Central memory CD8-positive, alpha-beta T cell (primary cell): ENCODE measurements around the gene SELENON.

Experiments used
- ATAC-seq: fragments of 150-1000 bp; cut with Tn5 transposase; replicated peaks from 2 replicates; pipeline ENCODE4 v1.10.0; 2022; ENCODE audit warnings: mild to moderate bottlenecking, moderate FRiP score, moderate number of reproducible peaks; ENCODE audit not compliant: poor library complexity, severe bottlenecking; ENCODE audit errors: extremely low read depth
- DNase-seq, 2 donors: peaks; one replicate each; pipeline ENCODE4 v3.0.0; 2021; ENCODE audit warnings: low spot score in 2 of 2
- H3K27ac Mint-ChIP-seq: one replicate; pipeline ENCODE4 v1.8.0; 2022; ENCODE audit warnings: low read depth, mild to moderate bottlenecking, moderate library complexity, mixed read lengths
- H3K27me3 Mint-ChIP-seq: one replicate; pipeline ENCODE4 v1.8.0; 2022; ENCODE audit warnings: mixed read lengths
- H3K36me3 Mint-ChIP-seq: one replicate; pipeline ENCODE4 v1.8.0; 2022; ENCODE audit warnings: mild to moderate bottlenecking, moderate library complexity, mixed read lengths; ENCODE audit not compliant: insufficient read depth
- H3K4me1 Mint-ChIP-seq: one replicate; pipeline ENCODE4 v1.8.0; 2022; ENCODE audit warnings: mixed read lengths
- H3K4me3 Mint-ChIP-seq: one replicate; pipeline ENCODE4 v1.8.0; 2022; ENCODE audit warnings: mild to moderate bottlenecking, moderate library complexity, mixed read lengths
- H3K9me3 Mint-ChIP-seq: one replicate; pipeline ENCODE4 v1.8.0; 2022; ENCODE audit warnings: mixed read lengths

The SELENON gene

GRCh38 chr1:25765136-25765922 is 34.7 kb upstream of the SELENON start:
- Mint-ChIP-seq H3K36me3 (peaks cover 1% of the 10 kb centered on the region), H3K4me1 (peaks cover 4% of the 10 kb centered on the region), H3K9me3 (no peaks in the 10 kb centered on the region), H3K27ac (no peak overlapping the region), H3K4me3 (no peak overlapping the region), H3K27me3 (no peaks in the 10 kb centered on the region)
- ATAC-seq (no peak), DNase-seq (no peak)

GRCh38 chr1:25765923-25766589 is 33.9 kb upstream of the SELENON start:
- no peak overlapping the region for H3K27ac Mint-ChIP-seq
- no peak overlapping the region for H3K4me3 Mint-ChIP-seq
- H3K36me3 Mint-ChIP-seq = peaks cover 1% of the 10 kb centered on the region
- ATAC-seq (no peak), DNase-seq (no peak)
- no peaks in the 10 kb centered on the region for H3K9me3 Mint-ChIP-seq
- no peaks in the 10 kb centered on the region for H3K27me3 Mint-ChIP-seq
- peaks cover 11% of the 10 kb centered on the region for H3K4me1 Mint-ChIP-seq

- Mint-ChIP-seq H3K27me3 (no peaks in the 10 kb centered on the region), H3K4me1 (peaks cover 13% of the 10 kb centered on the region), H3K9me3 (no peaks in the 10 kb centered on the region), H3K36me3 (peaks cover 1% of the 10 kb centered on the region), H3K27ac (no peak overlapping the region), H3K4me3 (no peak overlapping the region)
- no peak for DNase-seq
- no peak for ATAC-seq
These were observed 33.1 kb upstream of the SELENON start for GRCh38 chr1:25766721-25767436.

- H3K4me1 Mint-ChIP-seq = peaks cover 13% of the 10 kb centered on the region
These were observed 32.6 kb upstream of the SELENON start for GRCh38 chr1:25767437-25767770.

GRCh38 chr1:25768999-25769398 is 31.0 kb upstream of the SELENON start:
- no peak overlapping the region for H3K27ac Mint-ChIP-seq
- ATAC-seq (no peak), DNase-seq (no peak)
- no peak overlapping the region for H3K4me3 Mint-ChIP-seq
- peaks cover 4% of the 10 kb centered on the region for H3K36me3 Mint-ChIP-seq
- peaks cover 25% of the 10 kb centered on the region for H3K4me1 Mint-ChIP-seq
- no peaks in the 10 kb centered on the region for H3K9me3 Mint-ChIP-seq
- H3K27me3 Mint-ChIP-seq = no peaks in the 10 kb centered on the region

More at GRCh38 chr1:25767437-25767770, 32.6 kb upstream of the SELENON start:
- H3K4me3 Mint-ChIP-seq = no peak overlapping the region
- no peak for DNase-seq
- H3K9me3 Mint-ChIP-seq = no peaks in the 10 kb centered on the region
- no peaks in the 10 kb centered on the region for H3K27me3 Mint-ChIP-seq
- no peak overlapping the region for H3K27ac Mint-ChIP-seq
- H3K36me3 Mint-ChIP-seq = peaks cover 1% of the 10 kb centered on the region
- no peak for ATAC-seq

- Mint-ChIP-seq H3K27ac (no peak overlapping the region), H3K4me1 (peaks cover 33% of the 10 kb centered on the region), H3K9me3 (no peaks in the 10 kb centered on the region), H3K27me3 (no peaks in the 10 kb centered on the region), H3K36me3 (peaks cover 3% of the 10 kb centered on the region), H3K4me3 (no peak overlapping the region)
- no peak for DNase-seq
- ATAC-seq = no peak
These were observed 30.2 kb upstream of the SELENON start for GRCh38 chr1:25769625-25770383.

- Mint-ChIP-seq H3K27ac (no peak overlapping the region), H3K4me1 (peaks cover 42% of the 10 kb centered on the region), H3K27me3 (no peaks in the 10 kb centered on the region), H3K4me3 (peak overlapping the region; percentile 21), H3K36me3 (peaks cover 3% of the 10 kb centered on the region), H3K9me3 (no peaks in the 10 kb centered on the region)
- DNase-seq = no peak
- no peak for ATAC-seq
These were observed 29.3 kb upstream of the SELENON start for GRCh38 chr1:25770541-25771220.

- DNase-seq = no peak
- Mint-ChIP-seq H3K4me3 (no peak overlapping the region), H3K27me3 (no peaks in the 10 kb centered on the region)
These were observed 28.5 kb upstream of the SELENON start for GRCh38 chr1:25771221-25772114.

GRCh38 chr1:25772164-25772563 is 27.8 kb upstream of the SELENON start:
- H3K36me3 Mint-ChIP-seq = peaks cover 3% of the 10 kb centered on the region
- H3K4me1 Mint-ChIP-seq = peaks cover 44% of the 10 kb centered on the region
- no peak overlapping the region for H3K4me3 Mint-ChIP-seq
- H3K9me3 Mint-ChIP-seq = no peaks in the 10 kb centered on the region
- H3K27me3 Mint-ChIP-seq = no peaks in the 10 kb centered on the region
- H3K27ac Mint-ChIP-seq = no peak overlapping the region
- ATAC-seq (no peak), DNase-seq (no peak)

More at GRCh38 chr1:25771221-25772114, 28.5 kb upstream of the SELENON start:
- no peak for ATAC-seq
- Mint-ChIP-seq H3K9me3 (no peaks in the 10 kb centered on the region), H3K27ac (no peak overlapping the region), H3K36me3 (peaks cover 3% of the 10 kb centered on the region), H3K4me1 (peaks cover 44% of the 10 kb centered on the region)

GRCh38 chr1:25772692-25773245 is 27.2 kb upstream of the SELENON start:
- no peaks in the 10 kb centered on the region for H3K9me3 Mint-ChIP-seq
- H3K4me3 Mint-ChIP-seq = no peak overlapping the region
- peaks cover 3% of the 10 kb centered on the region for H3K36me3 Mint-ChIP-seq
- no peak for ATAC-seq
- H3K27ac Mint-ChIP-seq = peak overlapping the region; percentile 87
- DNase-seq = no peak
- H3K4me1 Mint-ChIP-seq = peaks cover 44% of the 10 kb centered on the region
- no peaks in the 10 kb centered on the region for H3K27me3 Mint-ChIP-seq
